ENCODE results near the gene RNF183. TPM values are rescaled to one million over a fixed set of nuclear protein-coding genes. Genes with fewer than 3 reads are reported as not detected.

RNF183 gene
- not detected for total RNA-seq

GRCh38 chr9:113302792-113303418 is at the start of gene RNF183:
Gene RNF183 (minus strand): TSS chr9:113303376. CDS start chr9:113298184, 5,192 bp downstream.
- no peak for ATAC-seq

GRCh38 chr9:113352411-113352810 is 49.2 kb upstream of the RNF183 start:
- no peaks in the 10 kb centered on the region for H3K9me3 Mint-ChIP-seq (ENCODE audit: low read depth)
- H3K27ac Mint-ChIP-seq = no peak overlapping the region
- H3K4me1 Mint-ChIP-seq = peaks cover 36% of the 10 kb centered on the region
- H3K4me3 Mint-ChIP-seq = no peak overlapping the region
- peaks cover 8% of the 10 kb centered on the region for H3K27me3 Mint-ChIP-seq
- DNase-seq (no peak), ATAC-seq (no peak)
- CTCF ChIA-PET = interaction anchor here (1.2 to 2.0 kb wide), 2 partner anchors 24 to 55 kb away, joined by 5 to 6 read pairs; partner anchors contain the start of gene HDHD3
- H3K36me3 Mint-ChIP-seq = peaks cover 6% of the 10 kb centered on the region

More at GRCh38 chr9:113302792-113303418, at the start of gene RNF183:
- no peaks in the 10 kb centered on the region for H3K36me3 Mint-ChIP-seq
- DNase-seq = no peak
- H3K27ac Mint-ChIP-seq = no peak within 1 kb of the TSS
- no peak within 1 kb of the TSS for H3K4me3 Mint-ChIP-seq
- peaks cover 6% of the 10 kb centered on the region for H3K4me1 Mint-ChIP-seq
- CTCF ChIA-PET = no interaction called here
- H3K9me3 Mint-ChIP-seq (ENCODE audit: low read depth) = no peaks in the 10 kb centered on the region
- peaks cover 22% of the 10 kb centered on the region for H3K27me3 Mint-ChIP-seq

- H3K27me3 Mint-ChIP-seq = peaks cover 8% of the 10 kb centered on the region
- CTCF ChIA-PET = interaction anchor here (1.2 to 4.6 kb wide), 4 partner anchors 13 to 56 kb away, joined by 4 to 39 read pairs (median 6); partner anchors contain the start of genes HDHD3 and WDR31
- H3K27ac Mint-ChIP-seq = no peak overlapping the region
- H3K4me3 Mint-ChIP-seq = no peak overlapping the region
- H3K9me3 Mint-ChIP-seq (ENCODE audit: low read depth) = no peaks in the 10 kb centered on the region
- H3K4me1 Mint-ChIP-seq = peaks cover 40% of the 10 kb centered on the region
- peaks cover 6% of the 10 kb centered on the region for H3K36me3 Mint-ChIP-seq
- no peak for DNase-seq
- no peak for ATAC-seq
Observed at GRCh38 chr9:113352006-113352405, 48.8 kb upstream of the RNF183 start.

GRCh38 chr9:113350937-113351336 is 47.8 kb upstream of the RNF183 start:
- CTCF ChIA-PET = interaction anchor here (0.7 to 4.6 kb wide), 13 partner anchors 11 to 238 kb away, joined by 3 to 39 read pairs (median 3); partner anchors contain the start of genes ALAD, CDC26, HDHD3 and PRPF4
- Mint-ChIP-seq H3K4me3 (peak overlapping the region; percentile 78), H3K27me3 (peaks cover 6% of the 10 kb centered on the region), H3K4me1 (peaks cover 42% of the 10 kb centered on the region), H3K27ac (peak overlapping the region; percentile 72), H3K36me3 (peaks cover 5% of the 10 kb centered on the region), H3K9me3 (ENCODE audit: low read depth) (no peaks in the 10 kb centered on the region)
- peak; percentile 78 for DNase-seq
- ATAC-seq = peak; percentile 54

- H3K9me3 Mint-ChIP-seq (ENCODE audit: low read depth) = no peaks in the 10 kb centered on the region
- peak; percentile 7 for ATAC-seq
- CTCF ChIA-PET = interaction anchor here (0.7 to 4.6 kb wide), 14 partner anchors 11 to 238 kb away, joined by 3 to 39 read pairs (median 3); partner anchors contain the start of genes ALAD, CDC26, HDHD3 and PRPF4
- H3K27ac Mint-ChIP-seq = peak overlapping the region; percentile 72
- H3K36me3 Mint-ChIP-seq = peaks cover 4% of the 10 kb centered on the region
- peaks cover 6% of the 10 kb centered on the region for H3K27me3 Mint-ChIP-seq
- DNase-seq = peak; percentile 48
- peaks cover 47% of the 10 kb centered on the region for H3K4me1 Mint-ChIP-seq
- peak overlapping the region; percentile 78 for H3K4me3 Mint-ChIP-seq
Observed at GRCh38 chr9:113350107-113350661, 47.0 kb upstream of the RNF183 start.

GRCh38 chr9:113349445-113350094 is 46.4 kb upstream of the RNF183 start, which contains the start of gene BSPRY:
Gene BSPRY (plus strand): TSS chr9:113349541. CDS start chr9:113349580, 39 bp downstream.
- Mint-ChIP-seq H3K9me3 (ENCODE audit: low read depth) (no peaks in the 10 kb centered on the region), H3K4me3 (peak within 1 kb of the TSS; percentile 78), H3K36me3 (peaks cover 4% of the 10 kb centered on the region), H3K27me3 (peaks cover 6% of the 10 kb centered on the region), H3K4me1 (peaks cover 52% of the 10 kb centered on the region), H3K27ac (peak within 1 kb of the TSS; percentile 72)
- ATAC-seq (peak; percentile 68), DNase-seq (peak; percentile 62)
- CTCF ChIA-PET = interaction anchor here (0.7 to 4.6 kb wide), 6 partner anchors 10 to 194 kb away, joined by 3 to 39 read pairs (median 4); partner anchors contain the start of genes ALAD, CDC26, HDHD3 and WDR31

- peaks cover 6% of the 10 kb centered on the region for H3K27me3 Mint-ChIP-seq
- H3K36me3 Mint-ChIP-seq = peaks cover 4% of the 10 kb centered on the region
- no peaks in the 10 kb centered on the region for H3K9me3 Mint-ChIP-seq (ENCODE audit: low read depth)
- CTCF ChIA-PET = interaction anchor here (0.7 to 4.6 kb wide), 5 partner anchors 10 to 194 kb away, joined by 3 to 39 read pairs (median 6); partner anchors contain the start of genes ALAD, CDC26, HDHD3 and WDR31
- H3K4me1 Mint-ChIP-seq = peaks cover 53% of the 10 kb centered on the region
- peak; percentile 39 for DNase-seq
- H3K4me3 Mint-ChIP-seq = peak overlapping the region; percentile 75
- no peak for ATAC-seq
- peak overlapping the region; percentile 53 for H3K27ac Mint-ChIP-seq
Observed at GRCh38 chr9:113349066-113349444, 45.9 kb upstream of the RNF183 start.

GRCh38 chr9:113348437-113348836 is 45.3 kb upstream of the RNF183 start:
- CTCF ChIA-PET = interaction anchor here (0.6 to 4.6 kb wide), 8 partner anchors 9 to 243 kb away, joined by 3 to 39 read pairs (median 4); partner anchors contain the start of genes ALAD, C9orf43, POLE3 and WDR31
- no peak overlapping the region for H3K4me3 Mint-ChIP-seq
- H3K27me3 Mint-ChIP-seq = peaks cover 6% of the 10 kb centered on the region
- H3K9me3 Mint-ChIP-seq (ENCODE audit: low read depth) = no peaks in the 10 kb centered on the region
- ATAC-seq (no peak), DNase-seq (peak; percentile 3)
- H3K36me3 Mint-ChIP-seq = peaks cover 4% of the 10 kb centered on the region
- H3K4me1 Mint-ChIP-seq = peaks cover 58% of the 10 kb centered on the region
- no peak overlapping the region for H3K27ac Mint-ChIP-seq

GRCh38 chr9:113345671-113346070 is 42.5 kb upstream of the RNF183 start:
- Mint-ChIP-seq H3K36me3 (no peaks in the 10 kb centered on the region), H3K9me3 (ENCODE audit: low read depth) (no peaks in the 10 kb centered on the region), H3K27me3 (peaks cover 3% of the 10 kb centered on the region), H3K4me1 (peaks cover 62% of the 10 kb centered on the region), H3K4me3 (no peak overlapping the region), H3K27ac (no peak overlapping the region)
- CTCF ChIA-PET = interaction anchor here (1.4 to 1.6 kb wide), 2 partner anchors 10 to 55 kb away, joined by 4 to 6 read pairs; partner anchors contain the start of gene ALAD
- DNase-seq (peak; percentile 25), ATAC-seq (no peak)

GRCh38 chr9:113345190-113345589 is 42.0 kb upstream of the RNF183 start:
- ATAC-seq = no peak
- H3K27me3 Mint-ChIP-seq = peaks cover 3% of the 10 kb centered on the region
- DNase-seq = peak; percentile 29
- CTCF ChIA-PET = interaction anchor here (1.4 to 1.6 kb wide), 2 partner anchors 9 to 56 kb away, joined by 4 to 6 read pairs; partner anchors contain the start of gene ALAD
- H3K4me1 Mint-ChIP-seq = peaks cover 62% of the 10 kb centered on the region
- H3K27ac Mint-ChIP-seq = no peak overlapping the region
- H3K36me3 Mint-ChIP-seq = no peaks in the 10 kb centered on the region
- H3K9me3 Mint-ChIP-seq (ENCODE audit: low read depth) = no peaks in the 10 kb centered on the region
- H3K4me3 Mint-ChIP-seq = no peak overlapping the region

- CTCF ChIA-PET = no interaction called here
- DNase-seq = peak; percentile 66
- no peak for ATAC-seq
- Mint-ChIP-seq H3K9me3 (ENCODE audit: low read depth) (no peaks in the 10 kb centered on the region), H3K27me3 (no peaks in the 10 kb centered on the region), H3K27ac (peak overlapping the region; percentile 18), H3K36me3 (no peaks in the 10 kb centered on the region), H3K4me1 (peaks cover 62% of the 10 kb centered on the region), H3K4me3 (no peak overlapping the region)
Observed at GRCh38 chr9:113343732-113344231, 40.6 kb upstream of the RNF183 start.

GRCh38 chr9:113341712-113342410 is 38.7 kb upstream of the RNF183 start:
- Mint-ChIP-seq H3K9me3 (ENCODE audit: low read depth) (no peaks in the 10 kb centered on the region), H3K27ac (no peak overlapping the region), H3K36me3 (no peaks in the 10 kb centered on the region), H3K27me3 (no peaks in the 10 kb centered on the region), H3K4me1 (peaks cover 51% of the 10 kb centered on the region), H3K4me3 (peak overlapping the region; percentile 3)
- ATAC-seq (no peak), DNase-seq (no peak)
- CTCF ChIA-PET = interaction anchor here (2.1 to 5.4 kb wide), 2 partner anchors 8 to 69 kb away, joined by 4 to 39 read pairs; partner anchors contain the start of genes BSPRY, C9orf43 and POLE3
